CD14-positive monocyte (primary cell): ENCODE data around the gene CMTM3. TPM values are rescaled to one million over a fixed set of nuclear protein-coding genes. Genes with fewer than 3 reads are reported as not detected.

Experiments used
- DNase-seq, 3 donors: peaks; one replicate each; pipeline ENCODE4 v3.0.0-alpha.2; 2011 to 2022
- H2AFZ ChIP-seq: 2 replicates; pipeline ENCODE4 v1.6.0; 2012; ENCODE audit warnings: mild to moderate bottlenecking, low read depth, low read length, inconsistent platforms; ENCODE audit not compliant: insufficient read depth, poor library complexity, severe bottlenecking
- H3K27ac ChIP-seq, 2 donors: 1 replicate in 1 of 2; 2 replicates in 1 of 2; pipeline ENCODE4 v1.5.1; 2012 to 2013; ENCODE audit warnings: low read length in 2 of 2, control low read depth in 1 of 2, inconsistent platforms in 1 of 2, low read depth in 1 of 2, mild to moderate bottlenecking in 1 of 2
- H3K27me3 ChIP-seq, 2 donors: one replicate each; pipeline versions ENCODE4 v1.6.0 to v1.6.1; 2011 to 2013; ENCODE audit warnings: low read length in 2 of 2; ENCODE audit not compliant: control insufficient read depth in 2 of 2, insufficient read depth in 2 of 2
- H3K36me3 ChIP-seq, 2 donors: replicated peaks in 1 of 2; 1 replicate in 1 of 2; 2 replicates in 1 of 2; pipeline versions ENCODE4 v1.5.1 to v1.6.1; 2012 to 2013; ENCODE audit warnings: low read length in 2 of 2, control low read depth in 1 of 2, inconsistent platforms in 1 of 2, mild to moderate bottlenecking in 1 of 2; ENCODE audit not compliant: insufficient read depth in 2 of 2, control insufficient read depth in 1 of 2
- H3K4me1 ChIP-seq, 2 donors: 1 replicate in 1 of 2; 2 replicates in 1 of 2; pipeline versions ENCODE4 v1.5.1 to v1.6.1; 2012 to 2013; ENCODE audit warnings: low read length in 2 of 2, control low read depth in 1 of 2, inconsistent platforms in 1 of 2, mild to moderate bottlenecking in 1 of 2, moderate library complexity in 1 of 2; ENCODE audit not compliant: insufficient read depth in 2 of 2, control insufficient read depth in 1 of 2
- H3K4me2 ChIP-seq: replicated peaks from 2 replicates; pipeline ENCODE3; 2012; ENCODE audit warnings: low read length, moderate library complexity, mild to moderate bottlenecking; ENCODE audit not compliant: poor library complexity, severe bottlenecking; ENCODE audit errors: extremely low read depth
- H3K4me3 ChIP-seq, 3 experiments: fragments of 200-600 bp in 1 of 3; sonication (generic) in 1 of 3; replicated peaks in 1 of 3; 1 replicate in 2 of 3; 2 replicates in 1 of 3; pipeline ENCODE4 v1.5.1; 2011 to 2013; ENCODE audit warnings: low read length in 3 of 3, mild to moderate bottlenecking in 3 of 3, control low read depth in 2 of 3, low read depth in 2 of 3, inconsistent platforms in 1 of 3, moderate library complexity in 1 of 3
- H3K79me2 ChIP-seq: 2 replicates; pipeline ENCODE4 v1.6.0; 2012; ENCODE audit warnings: mild to moderate bottlenecking, control low read depth, inconsistent platforms, low read length, moderate library complexity; ENCODE audit not compliant: insufficient read depth
- H3K9ac ChIP-seq: 2 replicates; pipeline ENCODE4 v1.6.0; 2017; ENCODE audit warnings: low read length, mild to moderate bottlenecking; ENCODE audit not compliant: insufficient read depth, poor library complexity, severe bottlenecking
- H3K9me3 ChIP-seq, 2 donors: replicated peaks in 1 of 2; 1 replicate in 1 of 2; 2 replicates in 1 of 2; pipeline versions ENCODE4 v1.5.1 to v1.6.1; 2012 to 2013; ENCODE audit warnings: low read length in 2 of 2, control low read depth in 1 of 2; ENCODE audit not compliant: control insufficient read depth in 1 of 2, insufficient read depth in 1 of 2
- H4K20me1 ChIP-seq: 2 replicates; pipeline ENCODE4 v1.6.0; 2012; ENCODE audit warnings: mild to moderate bottlenecking, low read length, control low read depth, moderate library complexity; ENCODE audit not compliant: insufficient read depth
- H3K27ac Mint-ChIP-seq, 7 donors: one replicate each; pipeline ENCODE4 v1.8.0; 2020; ENCODE audit warnings: mild to moderate bottlenecking in 7 of 7, mixed read lengths in 7 of 7, moderate library complexity in 6 of 7, inconsistent platforms in 2 of 7
- H3K27me3 Mint-ChIP-seq, 3 donors: one replicate each; pipeline ENCODE4 v1.8.0; 2021 to 2022; ENCODE audit warnings: low read depth in 3 of 3, mild to moderate bottlenecking in 3 of 3, mixed read lengths in 3 of 3, moderate library complexity in 3 of 3, inconsistent platforms in 1 of 3
- H3K36me3 Mint-ChIP-seq, 2 donors: one replicate each; pipeline ENCODE4 v1.8.0; 2020; ENCODE audit warnings: mixed read lengths in 2 of 2, inconsistent platforms in 1 of 2, mild to moderate bottlenecking in 1 of 2
- H3K4me1 Mint-ChIP-seq: one replicate; pipeline ENCODE4 v1.8.0; 2020; ENCODE audit warnings: mild to moderate bottlenecking, mixed read lengths
- H3K4me3 Mint-ChIP-seq, 2 donors: one replicate each; pipeline ENCODE4 v1.8.0; 2020; ENCODE audit warnings: mild to moderate bottlenecking in 2 of 2, mixed read lengths in 2 of 2, moderate library complexity in 1 of 2
- H3K9me3 Mint-ChIP-seq, 7 donors: one replicate each; pipeline ENCODE4 v1.8.0; 2020 to 2022; ENCODE audit warnings: mixed read lengths in 7 of 7, mild to moderate bottlenecking in 6 of 7, moderate library complexity in 6 of 7, inconsistent platforms in 2 of 7
- WGBS: methylation state at CpG from one replicate; pipeline ENCODE4 v1.1.5; 2013; ENCODE audit warnings: missing lambda C conversion rate; ENCODE audit not compliant: insufficient coverage; 5-methylcytosine and 5-hydroxymethylcytosine counted together
- intact Hi-C, 2 donors: fragments of 100-400 bp; cut with micrococcal nuclease; formaldehyde crosslinking; loops; one replicate each; pipeline versions ENCODE4 v1.15.0 to v1.15.1; 2023
- polyA minus RNA-seq: library from RNA; depleted of rRNA, polyadenylated mRNA; stranded (reverse); fragments of >200 nt; gene quantifications from 2 replicates; pipeline ENCODE4 v1.2.3, GENCODE V29; 2012
- polyA plus RNA-seq, 3 donors: library from polyadenylated mRNA; depleted of rRNA in 1 of 3; unstranded in 2 of 3; stranded (reverse) in 1 of 3; fragments of 300-500 nt in 2 of 3; fragments of >200 nt in 1 of 3; fragmentation: Illumina TruSeq in 2 of 3; gene quantifications; 1 replicate in 2 of 3; 2 replicates in 1 of 3; pipeline ENCODE4 v1.2.3, GENCODE V29; 2012 to 2021
- total RNA-seq, 12 experiments: library from RNA in 1 of 12; stranded (reverse) in 1 of 12; fragments of 120-200 nt in 1 of 12; gene quantifications; one replicate each; pipeline ENCODE4 v1.2.4 and lab custom pipeline; 2013 to 2026; ENCODE audit warnings: mixed read lengths in 6 of 12, inconsistent platforms in 1 of 12
- TF ChIP-seq, protein P1 (sequence below): fragments of 200-600 bp; IDR thresholded peaks from one replicate; pipeline ENCODE4 v1.8.0; 2022; ENCODE audit warnings: antibody characterized with exemption, mild to moderate bottlenecking

Gene CMTM3, protein sequence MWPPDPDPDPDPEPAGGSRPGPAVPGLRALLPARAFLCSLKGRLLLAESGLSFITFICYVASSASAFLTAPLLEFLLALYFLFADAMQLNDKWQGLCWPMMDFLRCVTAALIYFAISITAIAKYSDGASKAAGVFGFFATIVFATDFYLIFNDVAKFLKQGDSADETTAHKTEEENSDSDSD
- 29.9 TPM for total RNA-seq (2013)
- polyA plus RNA-seq (100 to 1,000 TPM; 125 to 131 (median 126) TPM), polyA minus RNA-seq (18.1 and 24.4 TPM in 2 replicates), total RNA-seq (lab: John Stamatoyannopoulos, UW) (7.6 to 88.6 (median 53.0) reads per million in 11 experiments)

DNA sequence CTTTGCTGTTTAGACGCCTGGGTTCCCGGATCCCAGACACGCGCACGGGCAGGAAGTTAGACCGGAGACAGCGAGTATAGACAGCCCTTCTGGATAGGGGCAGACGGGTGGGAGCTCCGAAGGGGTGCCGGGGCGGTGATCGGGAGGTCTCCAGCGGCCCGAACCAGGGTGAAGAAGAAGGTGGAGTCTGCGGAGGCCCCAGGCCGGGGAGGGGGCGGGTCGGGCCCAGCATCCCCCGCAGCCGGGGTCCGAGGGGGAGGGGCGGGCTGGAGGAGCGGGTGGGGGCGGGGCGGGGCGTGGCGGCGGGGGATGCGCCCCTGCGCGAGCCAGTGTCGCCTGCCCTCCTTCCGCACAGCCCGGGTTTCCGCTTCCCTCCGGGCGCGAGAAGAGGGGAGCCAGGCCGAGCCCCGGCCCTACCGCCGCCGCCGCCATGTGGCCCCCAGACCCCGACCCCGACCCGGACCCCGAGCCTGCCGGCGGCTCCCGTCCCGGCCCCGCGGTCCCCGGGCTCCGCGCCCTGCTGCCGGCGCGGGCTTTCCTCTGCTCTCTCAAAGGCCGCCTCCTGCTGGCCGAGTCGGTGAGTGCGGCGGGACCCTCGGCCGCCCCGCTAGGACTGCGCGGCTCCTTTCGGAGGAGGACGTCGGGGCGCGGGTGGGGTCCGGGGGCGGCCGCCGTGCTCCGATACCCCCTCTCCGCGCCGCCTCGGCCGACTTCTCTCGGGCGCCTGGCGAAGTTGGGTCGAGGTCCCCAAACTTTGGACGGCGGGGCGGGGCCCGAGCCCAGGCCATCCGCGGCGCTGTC, at the start of gene CMTM3:
Gene CMTM3 (plus strand): TSS at position 329 of the 801 bp plus-strand sequence. CDS start 102 bp downstream, at position 431.
- Histone ChIP-seq H3K9ac (peak within 1 kb of the TSS; percentile 88), H3K4me1 (peaks cover 42 to 47% of the 10 kb centered on the region in 2 donors), H3K27ac (peak within 1 kb of the TSS; percentile 76 to 90), H3K4me2 (peak within 1 kb of the TSS; percentile 94), H3K27me3 (no peaks in the 10 kb centered on the region), H3K9me3 (peaks cover 0 to 10% of the 10 kb centered on the region in 2 donors), H3K36me3 (peaks cover 13 to 23% of the 10 kb centered on the region in 2 donors), H3K4me3 (peak within 1 kb of the TSS; percentile 74 to 91 (median 91)), H4K20me1 (peaks cover 36% of the 10 kb centered on the region), H3K79me2 (peaks cover 43% of the 10 kb centered on the region), H2AFZ (peak within 1 kb of the TSS; percentile 82)
- H3K36me3 Mint-ChIP-seq: peaks cover 14 to 32% of the 10 kb centered on the region in 2 donors
- H3K27me3 Mint-ChIP-seq: peaks cover 9 to 17% (median 12%) of the 10 kb centered on the region in 3 donors
- H3K4me3 Mint-ChIP-seq: peak within 1 kb of the TSS; percentile 93 to 95
- WGBS: under 1% methylated on average over 80 of the region's 96 CpGs
- H3K27ac Mint-ChIP-seq: peak within 1 kb of the TSS; percentile 75 to 91 (median 89)
- intact Hi-C loops: loop anchor here (2.0 to 10.0 kb wide), 4 partner anchors 37 to 260 kb away; partner anchors contain the start of gene CMTM1 (in 1 of the 2)
- peaks cover 44% of the 10 kb centered on the region for H3K4me1 Mint-ChIP-seq
- DNase-seq: peak in 2 of 3 donors; percentile 50 to 57
- TF ChIP-seq, protein P1, sequence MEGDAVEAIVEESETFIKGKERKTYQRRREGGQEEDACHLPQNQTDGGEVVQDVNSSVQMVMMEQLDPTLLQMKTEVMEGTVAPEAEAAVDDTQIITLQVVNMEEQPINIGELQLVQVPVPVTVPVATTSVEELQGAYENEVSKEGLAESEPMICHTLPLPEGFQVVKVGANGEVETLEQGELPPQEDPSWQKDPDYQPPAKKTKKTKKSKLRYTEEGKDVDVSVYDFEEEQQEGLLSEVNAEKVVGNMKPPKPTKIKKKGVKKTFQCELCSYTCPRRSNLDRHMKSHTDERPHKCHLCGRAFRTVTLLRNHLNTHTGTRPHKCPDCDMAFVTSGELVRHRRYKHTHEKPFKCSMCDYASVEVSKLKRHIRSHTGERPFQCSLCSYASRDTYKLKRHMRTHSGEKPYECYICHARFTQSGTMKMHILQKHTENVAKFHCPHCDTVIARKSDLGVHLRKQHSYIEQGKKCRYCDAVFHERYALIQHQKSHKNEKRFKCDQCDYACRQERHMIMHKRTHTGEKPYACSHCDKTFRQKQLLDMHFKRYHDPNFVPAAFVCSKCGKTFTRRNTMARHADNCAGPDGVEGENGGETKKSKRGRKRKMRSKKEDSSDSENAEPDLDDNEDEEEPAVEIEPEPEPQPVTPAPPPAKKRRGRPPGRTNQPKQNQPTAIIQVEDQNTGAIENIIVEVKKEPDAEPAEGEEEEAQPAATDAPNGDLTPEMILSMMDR: peak; percentile 88
- H3K9me3 Mint-ChIP-seq: peaks cover 0 to 12% (median 8%) of the 10 kb centered on the region in 7 donors

DNA sequence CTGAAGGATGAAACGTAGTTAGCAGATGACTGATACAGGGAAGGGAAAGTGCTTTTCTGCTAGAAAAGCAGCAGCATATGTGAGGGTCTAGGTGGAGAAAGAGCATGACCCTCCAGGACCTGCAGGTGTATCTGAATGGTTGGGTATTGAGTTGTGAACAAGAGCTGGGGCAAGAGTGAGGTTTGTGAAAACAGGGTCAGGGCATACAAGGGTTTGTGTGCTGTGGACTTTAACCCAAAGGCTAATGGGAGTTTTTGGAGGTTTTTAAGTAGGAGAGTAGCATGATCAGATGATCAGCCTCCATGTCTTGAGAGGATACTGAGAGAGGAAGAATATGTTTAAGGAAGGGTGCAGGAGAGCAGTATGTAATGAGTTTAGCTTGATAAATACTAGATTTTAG, 44.4 kb upstream of the CMTM3 start:
- Mint-ChIP-seq H3K4me1 (peaks cover 52% of the 10 kb centered on the region), H3K36me3 (peaks cover 74 to 85% of the 10 kb centered on the region in 2 donors), H3K4me3 (no peak overlapping the region), H3K27me3 (no peaks in the 10 kb centered on the region), H3K9me3 (no peaks in the 10 kb centered on the region), H3K27ac (peak overlapping the region; percentile 0 to 72 (median 23))
- Histone ChIP-seq H3K79me2 (peaks cover 100% of the 10 kb centered on the region), H3K4me1 (peaks cover 10 to 46% of the 10 kb centered on the region in 2 donors), H3K9me3 (no peaks in the 10 kb centered on the region), H3K36me3 (peaks cover 58 to 94% of the 10 kb centered on the region in 2 donors), H3K9ac (no peak overlapping the region), H3K4me2 (no peak overlapping the region), H3K27me3 (no peaks in the 10 kb centered on the region), H4K20me1 (peaks cover 99% of the 10 kb centered on the region), H3K27ac (peak overlapping the region in 1 of 2 donors; percentile 30), H2AFZ (no peak overlapping the region), H3K4me3 (no peak overlapping the region)
- intact Hi-C loops: no loop called here
- WGBS: 80% methylated on average over 1 of the region's 1 CpG
- DNase-seq: no peak
- TF ChIP-seq, protein P1: no peak
